Measurements from ENCODE around the gene RAMP3. TPM values are rescaled to one million over a fixed set of nuclear protein-coding genes. Genes with fewer than 3 reads are reported as not detected.

Gene RAMP3
- total and polyA plus RNA-seq, 9 of the 15 experiments (the other 6 are each of a cell fraction or from before 2014, with no cell fraction given), result not detected

DNA sequence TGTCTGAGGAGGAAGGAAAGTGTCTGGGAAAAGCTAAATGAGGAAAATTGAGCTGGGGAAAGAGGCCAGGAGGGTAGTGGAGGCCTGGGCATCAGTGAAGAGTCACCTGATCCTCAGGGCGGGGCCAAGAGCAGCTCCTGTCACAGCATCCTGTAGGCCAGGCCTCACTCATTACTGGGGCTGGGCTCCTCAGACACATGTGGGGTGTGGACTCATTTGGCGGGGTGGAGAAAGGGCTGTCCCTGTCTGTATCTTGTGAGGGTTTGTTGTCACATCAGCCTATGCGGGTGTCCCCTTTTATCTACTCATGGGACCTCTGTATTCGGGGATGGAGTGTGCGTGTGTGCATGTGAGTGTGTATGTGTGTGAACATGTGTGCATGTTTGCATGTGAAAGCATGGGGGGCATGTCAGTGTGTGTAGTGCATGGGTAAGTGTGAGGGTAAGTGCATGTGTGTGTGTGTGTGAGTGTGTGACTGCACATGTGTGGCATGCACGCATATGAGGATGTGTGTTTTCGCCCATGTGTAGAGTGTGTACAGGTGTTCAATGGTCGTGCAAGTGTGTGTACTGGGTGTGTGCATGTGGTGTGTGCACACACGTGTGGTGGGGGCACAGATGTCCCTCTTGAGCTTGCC lies 67.8 kb downstream of the RAMP3 start:
- peaks cover 9% of the 10 kb centered on the region for H4K20me1 ChIP-seq (replicated peaks; ENCODE audit: control insufficient read depth, insufficient read depth, low read length)
- intact Hi-C loops (cut with micrococcal nuclease), result no loop called here
- no peak overlapping the region for H3K4me2 ChIP-seq (ENCODE audit: insufficient read depth, low read length)
- no peaks in the 10 kb centered on the region for H3K79me2 ChIP-seq (ENCODE audit: control insufficient read depth, insufficient read depth, low read length)
- DNase-seq (ENCODE audit: extremely low read depth in 1 of 4, low spot score in 3 of 4) (no peak), FAIRE-seq (no peak), ATAC-seq (no peak)
- H3K27me3 ChIP-seq (ENCODE audit: control insufficient read depth in 2 of 2, insufficient read depth in 2 of 2, low read length in 2 of 2), result peaks cover 17 to 44% of the 10 kb centered on the region in 2 experiments; a peak in 4 of 5 replicates
- H3K9me1 ChIP-seq (ENCODE audit: control insufficient read depth, insufficient read depth, low read length), result no peaks in the 10 kb centered on the region
- WGBS (ENCODE audit: insufficient coverage, low coverage, missing lambda C conversion rate), result 0% methylated on average over 8 of the region's 9 CpGs
- H2AFZ ChIP-seq (ENCODE audit: low read depth, low read length), result no peak overlapping the region
- BruUV-seq (replicated peaks), result no TSS peak
- CTCF ChIA-PET (ENCODE audit: low intra/inter-chr PET ratio), result no interaction called here
- H3K27ac ChIP-seq (ENCODE audit: extremely low read depth, low read depth, low read length), result no peak overlapping the region
- TF ChIP-seq ZC3H8 (IDR thresholded peaks at IDR 0.05), result no peak
- TF ChIP-seq PCBP2 (IDR thresholded peaks at IDR 0.05; ENCODE audit: low read depth, low read length, poor library complexity, severe bottlenecking), result no peak
- no peak for TF ChIP-seq ZNF780A (CRISPR knock-in tag; IDR thresholded peaks at IDR 0.05)
- no peak for TF ChIP-seq ZNF274 (IDR thresholded peaks at IDR 0.05; ENCODE audit: borderline replicate concordance, low read depth, low read length)
- TF ChIP-seq NFXL1 (CRISPR knock-in tag; IDR thresholded peaks at IDR 0.05), result no peak
- TF ChIP-seq PHF20 (IDR thresholded peaks at IDR 0.05; ENCODE audit: partially characterized antibody), result no peak
- TF ChIP-seq, protein P1, sequence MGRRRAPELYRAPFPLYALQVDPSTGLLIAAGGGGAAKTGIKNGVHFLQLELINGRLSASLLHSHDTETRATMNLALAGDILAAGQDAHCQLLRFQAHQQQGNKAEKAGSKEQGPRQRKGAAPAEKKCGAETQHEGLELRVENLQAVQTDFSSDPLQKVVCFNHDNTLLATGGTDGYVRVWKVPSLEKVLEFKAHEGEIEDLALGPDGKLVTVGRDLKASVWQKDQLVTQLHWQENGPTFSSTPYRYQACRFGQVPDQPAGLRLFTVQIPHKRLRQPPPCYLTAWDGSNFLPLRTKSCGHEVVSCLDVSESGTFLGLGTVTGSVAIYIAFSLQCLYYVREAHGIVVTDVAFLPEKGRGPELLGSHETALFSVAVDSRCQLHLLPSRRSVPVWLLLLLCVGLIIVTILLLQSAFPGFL (CRISPR knock-in tag; IDR thresholded peaks at IDR 0.05), result no peak
- no peak for TF ChIP-seq RFX7 (CRISPR knock-in tag; IDR thresholded peaks at IDR 0.05)
- TF ChIP-seq NCOA6 (IDR thresholded peaks at IDR 0.05), result no peak
- no peak for TF ChIP-seq SMARCA5 (IDR thresholded peaks at IDR 0.05)
- TF ChIP-seq ZSCAN32 (CRISPR knock-in tag; IDR thresholded peaks at IDR 0.05), result no peak
- no peak for TF ChIP-seq ETV1 (tag; conservative IDR thresholded peaks at IDR 0.05; ENCODE audit: low read depth)
- TF ChIP-seq ZNF395 (CRISPR knock-in tag; IDR thresholded peaks at IDR 0.05), result no peak
- TF ChIP-seq HDGF (IDR thresholded peaks at IDR 0.05), result no peak
- TF ChIP-seq L3MBTL2 (IDR thresholded peaks at IDR 0.05), result no peak
- no peak for TF ChIP-seq NCOA4 (IDR thresholded peaks at IDR 0.05; ENCODE audit: partially characterized antibody)
- no peaks in the 10 kb centered on the region for H3K9me3 ChIP-seq (replicated peaks; ENCODE audit: control insufficient read depth, insufficient read depth, low read depth, low read length)
- peaks cover 9 to 12% of the 10 kb centered on the region in 2 experiments; a peak in 3 of 5 replicates for H3K4me1 ChIP-seq (replicated peaks in 1 of 2; ENCODE audit: control insufficient read depth in 2 of 2, insufficient read depth in 2 of 2, low read length in 2 of 2)
- in situ Hi-C loops (cut with MboI), result no loop called here
- H3K9ac ChIP-seq (ENCODE audit: insufficient read depth in 1 of 2, low read depth in 2 of 2, low read length in 2 of 2), result no peak overlapping the region
- POLR2A ChIA-PET, result no interaction called here
- no peak overlapping the region for H3K4me3 ChIP-seq
- no peaks in the 10 kb centered on the region for H3K36me3 ChIP-seq (ENCODE audit: control insufficient read depth, insufficient read depth, low read length)
